Stimulated activated CD4-positive, alpha-beta T cell treated with anti-CD3 and anti-CD28 coated beads, TNF-alpha, amount 100 ng/mL, for 48 hours (primary cell): ENCODE results near the gene GPR146.

Source experiments
- DNase-seq, 3 donors: peaks; one replicate each; pipeline ENCODE4 v3.0.0-alpha.2; 2020; ENCODE audit warnings: low read depth in 3 of 3

Gene GPR146

DNA sequence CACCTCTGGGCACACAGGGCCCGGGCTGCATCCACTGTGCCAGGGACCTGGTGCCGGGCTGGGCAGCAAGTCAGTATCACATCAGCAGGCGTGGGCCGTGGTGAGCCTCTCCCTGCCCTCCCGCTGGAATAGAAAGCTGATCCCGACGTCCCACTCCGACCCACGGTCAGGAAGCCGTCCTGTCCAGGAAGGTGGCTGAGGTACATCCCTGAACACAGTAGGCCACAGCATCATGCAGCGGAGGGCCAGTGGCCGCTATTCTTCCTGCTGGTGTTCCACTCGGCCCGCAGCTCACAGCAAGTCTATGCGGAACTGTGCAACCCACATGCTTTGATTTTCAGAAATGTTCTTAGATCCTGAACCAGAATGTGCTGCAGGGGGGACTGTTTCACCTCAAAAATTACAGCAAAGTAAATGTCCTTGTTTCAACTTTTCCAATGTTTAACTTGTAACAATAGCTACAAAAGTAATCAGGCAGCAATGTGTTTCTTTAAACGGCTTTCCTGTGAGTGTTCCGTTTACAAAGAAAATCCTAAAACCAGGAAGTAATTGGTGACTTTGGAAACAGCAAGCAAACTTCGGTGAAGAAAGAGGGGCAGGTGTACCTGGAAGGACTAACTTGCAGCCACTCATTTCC, 676 bp upstream of the GPR146 start:
- no peak for DNase-seq

DNA sequence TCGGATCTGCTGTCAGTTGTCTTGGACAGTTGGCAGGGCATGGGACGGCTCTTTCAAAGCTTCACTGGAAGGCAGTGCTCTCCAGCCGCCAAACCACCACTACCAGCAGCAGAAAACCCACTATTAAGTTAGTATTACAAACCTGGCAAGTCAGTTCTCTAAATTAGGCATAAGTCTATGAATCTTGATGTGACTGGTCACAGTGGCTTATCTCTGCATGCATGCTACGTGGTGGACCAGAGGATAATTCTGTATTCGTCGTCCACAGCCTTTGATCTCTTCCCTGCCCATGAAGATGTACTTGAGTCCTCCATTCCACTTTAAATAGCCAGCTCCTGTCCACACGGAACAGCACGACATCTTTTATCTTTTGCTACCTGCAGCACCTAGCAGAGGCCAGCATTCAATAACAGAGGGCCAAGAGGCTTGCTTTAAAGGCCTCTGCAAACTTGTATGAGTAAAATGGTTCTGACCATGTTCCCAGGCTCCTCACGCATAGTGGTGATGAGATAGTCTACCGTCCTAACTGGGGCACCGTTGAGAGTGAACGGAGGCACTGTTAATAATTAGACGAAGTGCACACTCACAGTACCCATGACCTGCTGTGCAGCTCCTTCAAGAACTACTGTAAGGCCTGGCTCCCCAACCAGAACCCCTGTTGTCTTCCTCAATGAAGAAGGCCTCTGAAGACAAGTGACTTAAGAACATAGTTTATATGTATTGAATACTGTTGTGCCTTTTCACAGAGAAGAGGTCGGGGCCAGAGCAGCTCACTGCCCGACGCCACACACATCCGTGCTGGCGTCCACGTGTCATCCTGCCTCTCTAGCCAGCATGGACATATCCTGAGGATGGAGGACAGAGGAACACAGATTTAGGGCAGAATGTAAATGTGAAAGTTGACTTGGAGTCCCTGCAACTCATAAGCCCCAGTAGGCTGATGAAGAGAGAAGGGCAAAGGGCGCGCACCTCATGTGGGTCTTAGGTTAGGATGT, 1.0 kb downstream of the GPR146 start:
- DNase-seq: no peak

DNA sequence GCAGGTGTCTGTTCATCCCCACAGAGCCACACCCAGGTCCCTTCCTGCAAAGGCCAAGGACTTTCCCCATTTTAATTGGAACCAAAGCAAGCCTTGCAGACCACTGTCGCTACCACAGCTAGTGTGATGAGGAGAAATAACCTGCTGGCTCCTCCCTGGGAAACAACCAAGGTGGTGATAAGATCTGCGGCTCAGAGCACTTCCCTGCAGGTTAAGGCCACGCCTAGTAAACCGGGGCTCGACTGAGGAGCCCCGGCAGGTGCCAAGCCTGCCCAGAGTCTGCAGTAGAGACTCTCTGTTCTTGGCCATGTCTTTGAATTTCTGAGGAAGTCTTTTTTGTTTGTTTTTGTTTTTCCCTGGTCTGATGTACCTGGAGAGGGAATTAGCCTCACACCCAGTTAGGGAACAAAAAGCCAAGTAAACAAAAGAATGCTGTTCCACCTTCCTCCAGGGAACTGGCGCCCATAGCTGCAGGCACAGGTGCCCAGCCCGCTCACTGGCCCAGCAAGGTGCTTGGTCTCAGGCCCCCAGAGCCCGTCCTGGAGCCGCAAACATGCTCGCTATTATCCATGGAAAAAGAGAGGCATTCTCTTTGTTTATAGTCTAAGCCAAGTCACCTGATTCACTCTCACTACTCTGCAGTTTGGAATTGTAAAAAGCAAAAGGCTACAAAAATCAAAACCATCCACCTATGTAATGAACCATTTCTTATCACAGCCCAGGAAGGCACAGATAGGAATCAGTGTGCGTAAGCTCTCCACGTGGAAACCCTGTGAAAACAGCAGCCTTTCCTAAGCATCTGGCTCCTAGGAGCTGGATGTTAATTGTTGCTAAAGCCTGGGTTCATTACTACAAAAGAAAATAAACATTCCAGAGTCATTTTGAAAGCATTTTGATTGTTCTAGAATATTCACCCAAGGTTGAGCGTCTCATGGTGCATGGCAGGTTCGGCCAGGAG, 2.7 kb downstream of the GPR146 start:
- no peak for DNase-seq

DNA sequence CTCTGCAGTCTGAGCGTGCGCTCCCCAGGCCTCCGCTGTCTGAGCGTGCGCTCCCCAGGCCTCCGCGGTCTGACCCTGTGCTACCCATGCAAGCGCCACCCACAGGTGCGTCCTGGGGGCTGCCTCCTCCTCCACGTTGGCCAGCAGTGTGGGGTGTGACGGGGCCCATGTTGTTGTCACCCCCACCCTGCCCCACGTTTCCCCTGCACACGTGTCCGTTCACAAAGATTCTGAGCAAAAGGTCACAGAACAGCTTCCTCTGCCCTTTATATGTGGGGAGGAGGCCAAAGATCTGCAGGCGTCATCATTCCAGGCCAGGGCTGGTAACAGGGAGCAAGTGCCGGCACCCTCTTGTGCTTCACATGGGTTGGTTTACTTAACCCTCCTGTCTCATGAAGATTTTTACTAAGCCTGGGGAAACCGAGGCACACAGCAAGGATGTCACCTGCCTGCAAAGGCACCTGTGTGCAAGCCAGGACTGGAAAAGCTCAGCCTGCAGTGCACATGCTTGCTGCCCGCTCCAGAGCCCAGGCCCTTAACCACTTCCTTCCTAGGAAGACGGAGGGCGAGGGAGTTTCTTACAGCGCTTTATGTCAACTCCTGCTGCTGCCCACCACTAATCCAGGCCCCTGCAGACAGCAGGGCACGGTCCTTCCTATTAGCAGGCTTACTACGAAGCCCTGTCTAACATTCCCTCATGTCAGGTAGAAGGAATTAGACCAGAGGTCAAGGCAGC, 4.8 kb downstream of the GPR146 start:
- no peak for DNase-seq

DNA sequence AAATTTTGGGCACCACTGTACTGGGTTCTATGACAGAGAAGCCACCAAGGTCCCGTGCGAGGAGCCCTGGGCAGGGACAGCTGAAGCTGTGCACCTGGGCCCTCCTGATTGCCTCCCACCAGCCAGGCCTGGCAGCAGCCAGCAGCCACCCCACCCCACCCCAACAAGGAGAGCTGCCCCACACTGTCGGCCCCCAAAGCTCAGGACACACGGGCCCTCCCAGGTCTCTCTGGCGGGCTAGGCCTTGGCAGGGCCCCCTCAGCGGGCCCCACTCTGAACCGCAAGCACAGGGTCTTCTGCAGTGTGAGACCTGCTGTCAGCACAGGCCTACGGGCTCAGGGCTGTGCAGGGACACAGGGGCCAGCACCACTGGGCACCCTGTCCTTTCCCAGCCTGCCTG, 5.5 kb downstream of the GPR146 start:
- DNase-seq: no peak

DNA sequence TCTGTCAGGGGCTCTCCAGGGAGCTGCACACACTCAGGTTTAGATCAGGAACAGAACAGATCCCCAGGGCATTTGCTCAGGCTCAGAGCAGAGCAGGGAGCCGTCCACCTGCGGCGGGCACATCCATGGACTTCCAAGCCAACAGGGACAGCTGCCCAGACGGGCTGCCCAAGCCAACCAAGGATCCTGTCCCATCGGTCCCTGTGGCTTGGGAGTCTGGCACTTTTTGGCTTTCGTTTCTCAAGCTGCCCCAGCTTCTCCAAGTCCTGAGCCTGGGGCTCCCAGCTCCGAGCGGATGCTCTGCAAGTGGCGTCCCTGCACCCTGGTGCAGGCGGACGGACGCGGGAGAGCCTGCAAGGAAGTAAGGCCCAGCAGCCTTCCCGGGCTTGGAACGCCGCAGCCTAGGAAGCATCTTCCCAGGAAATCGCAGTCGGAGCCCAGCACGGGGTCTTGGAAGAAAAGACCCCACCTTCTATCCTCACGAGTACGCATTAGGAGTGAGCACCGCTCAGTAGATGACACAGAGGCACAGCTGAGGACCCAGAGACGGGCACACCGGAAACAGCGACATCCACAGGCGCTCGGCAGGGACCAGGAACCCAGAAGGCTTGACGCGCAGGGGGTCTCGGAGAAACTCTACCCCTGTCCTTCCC, 6.0 kb downstream of the GPR146 start:
- DNase-seq: no peak

DNA sequence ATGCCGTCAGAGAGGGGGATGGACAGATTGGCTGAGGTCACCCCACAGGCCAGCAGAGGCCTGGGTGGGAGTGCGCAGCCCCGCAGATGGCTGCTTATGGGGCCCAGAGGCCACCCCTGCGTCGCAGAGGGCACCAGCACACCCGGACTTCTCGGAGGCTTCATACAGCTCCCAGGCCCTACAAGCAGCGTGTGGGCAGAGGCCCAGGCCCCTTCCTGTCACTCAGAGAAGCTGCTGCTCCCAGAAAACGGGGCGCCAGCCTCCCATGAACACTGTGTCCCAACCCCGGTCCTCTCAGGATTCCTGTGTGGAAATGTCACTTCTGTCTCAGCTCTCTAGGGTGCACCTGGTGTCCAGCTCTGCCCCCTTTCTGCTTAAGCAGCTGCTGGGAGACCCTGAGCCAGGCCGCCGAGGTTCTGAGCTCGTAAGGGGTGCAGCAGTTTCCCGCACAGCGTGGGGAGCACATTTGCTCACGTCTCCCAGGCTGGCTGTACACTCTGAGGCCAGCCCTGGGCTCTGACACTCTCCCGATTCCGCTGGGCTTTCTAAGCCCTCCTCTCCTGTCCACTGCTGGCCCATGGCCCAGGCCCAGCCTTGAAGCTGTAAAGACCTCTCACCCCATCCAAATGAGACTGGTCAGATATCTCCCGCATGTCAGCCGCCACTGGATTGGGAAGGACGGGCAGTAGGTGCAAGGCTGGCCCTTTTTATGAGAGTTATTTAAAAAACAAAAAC, 6.8 kb downstream of the GPR146 start:
- DNase-seq: no peak

DNA sequence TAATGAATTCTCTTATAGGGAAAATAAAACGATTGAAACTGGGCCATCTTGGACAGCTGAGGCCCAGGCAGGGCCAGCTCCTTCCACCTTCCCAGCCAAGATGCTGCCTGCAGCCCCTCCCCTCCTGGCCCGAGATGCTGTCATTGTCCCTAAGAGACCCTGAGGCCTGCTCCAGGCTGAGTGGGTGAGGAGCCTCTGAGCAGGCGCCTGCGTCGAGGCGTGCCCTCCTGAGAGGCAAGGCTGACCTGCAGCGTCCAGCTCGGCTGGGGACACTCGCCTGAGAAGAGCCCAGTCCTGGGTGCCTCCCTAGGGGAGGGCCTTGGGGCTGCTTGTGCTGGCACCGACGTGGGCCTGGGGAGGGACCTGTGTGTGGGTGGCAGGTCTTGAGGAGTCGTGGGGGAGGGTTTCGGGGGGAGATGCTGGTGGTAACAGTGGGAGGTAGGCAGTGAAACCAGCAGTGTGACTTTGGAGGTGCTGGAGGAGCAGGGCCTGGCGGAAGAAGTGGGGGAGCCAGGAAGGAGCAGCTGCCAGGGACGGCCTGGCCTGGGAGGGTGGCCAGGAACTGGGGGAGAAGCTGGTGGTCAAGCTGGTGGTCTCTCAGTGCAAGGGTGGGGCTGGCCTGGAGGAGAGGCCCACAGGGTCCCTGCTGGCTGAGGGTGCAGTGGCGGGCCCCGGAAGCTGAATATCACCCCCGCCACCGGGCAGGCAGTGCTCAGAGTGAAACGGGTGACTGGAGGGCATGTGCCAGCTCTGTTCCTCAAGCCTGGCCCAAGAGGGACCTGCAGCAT, 7.9 kb downstream of the GPR146 start:
- DNase-seq: no peak

DNA sequence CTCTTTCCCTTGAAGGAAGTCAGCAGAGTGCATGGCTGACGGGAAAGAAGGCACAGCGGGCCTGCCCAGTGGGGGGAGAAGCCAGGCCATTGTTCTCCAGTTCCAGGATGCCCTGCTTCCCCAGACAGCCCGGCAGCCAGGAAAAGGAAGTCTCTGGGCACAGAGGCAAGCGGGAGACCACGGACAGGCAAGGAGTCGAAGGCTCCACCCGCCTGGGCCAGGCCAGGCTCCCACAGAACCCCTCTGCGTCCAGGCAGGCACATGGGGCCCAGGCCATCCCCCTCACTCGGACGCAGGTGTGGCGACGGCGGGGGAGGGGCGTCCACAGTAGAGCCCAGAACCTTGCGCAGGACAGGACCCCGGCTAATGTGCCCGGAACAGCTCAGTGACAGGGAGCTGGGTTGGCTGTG, 8.7 kb downstream of the GPR146 start:
- no peak for DNase-seq

DNA sequence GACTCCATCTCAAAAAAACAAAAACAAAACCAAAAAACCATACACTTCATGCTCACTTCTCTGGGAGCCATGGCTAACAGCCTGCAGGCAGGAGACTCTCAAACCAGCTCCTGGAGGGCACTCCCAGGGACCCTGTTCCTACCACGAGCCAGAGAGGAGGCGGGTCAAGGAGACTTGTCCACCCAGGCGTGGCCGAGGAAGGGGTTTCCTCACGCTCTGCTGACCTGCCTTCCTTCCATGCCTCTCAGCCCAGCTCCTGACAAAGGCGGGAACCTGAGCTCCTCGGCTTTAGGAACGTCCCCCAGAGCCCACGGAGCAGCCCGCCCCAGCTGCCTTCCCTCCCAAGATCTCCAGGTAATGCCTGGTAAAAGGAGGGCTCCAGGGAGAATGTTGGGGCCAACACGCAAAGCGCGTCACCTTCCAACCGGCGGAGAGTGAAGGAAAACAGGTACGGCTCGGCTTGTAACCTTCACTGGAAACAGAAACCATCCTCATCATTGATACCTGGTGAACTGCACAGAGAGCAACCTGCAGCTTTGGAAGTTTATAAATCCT, 9.5 kb downstream of the GPR146 start:
- no peak for DNase-seq

DNA sequence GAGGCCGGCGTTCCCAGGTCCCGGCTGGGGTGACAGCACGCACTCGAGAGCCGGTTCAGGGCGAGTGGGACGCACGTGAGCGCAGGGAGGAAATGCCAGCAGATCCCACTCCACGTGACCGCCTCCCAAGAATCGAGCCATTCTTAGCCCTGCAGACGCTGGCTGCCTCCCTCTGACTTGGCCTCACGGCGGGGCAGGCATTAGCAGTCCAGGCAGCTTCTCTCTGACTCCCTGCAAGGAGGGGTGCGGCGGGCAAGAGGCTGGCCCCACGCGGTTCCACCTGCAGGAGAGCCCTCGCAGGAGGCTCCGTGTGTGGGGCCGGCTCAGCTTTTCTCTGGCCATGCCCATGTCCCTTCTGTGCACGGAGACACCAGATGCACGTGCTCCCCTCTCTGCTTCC, 10.1 kb downstream of the GPR146 start:
- DNase-seq: no peak

DNA sequence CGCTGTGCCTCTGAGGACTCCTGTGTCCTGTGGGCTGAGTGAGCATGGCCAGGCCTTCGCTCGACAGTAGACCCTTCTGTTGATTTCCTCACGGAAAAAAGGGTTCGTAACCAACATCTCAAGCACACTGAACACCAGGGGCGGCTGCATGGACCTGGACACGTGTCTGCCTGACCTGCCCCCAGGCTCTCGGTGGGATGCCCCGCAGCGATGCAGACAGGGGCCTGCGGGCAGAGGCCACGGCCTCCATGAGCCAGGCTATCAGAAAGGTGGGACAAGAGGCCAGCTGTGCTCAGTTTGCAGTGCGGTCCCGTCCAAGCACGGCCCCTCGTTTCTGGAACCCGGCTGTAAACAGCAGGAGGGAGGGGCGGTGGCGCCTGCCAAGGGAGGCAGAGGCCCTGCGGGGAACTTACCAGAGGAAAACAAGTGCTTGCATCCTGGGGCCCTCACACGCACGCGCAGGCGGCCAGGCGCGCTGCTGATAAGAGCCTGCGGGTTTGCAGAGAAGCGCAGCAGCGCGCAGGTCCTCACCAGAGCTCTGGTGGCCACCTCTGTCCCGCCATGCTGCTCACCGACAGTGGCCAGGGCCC, 10.6 kb downstream of the GPR146 start:
- DNase-seq: peak in 1 of 3 donors; percentile 18

DNA sequence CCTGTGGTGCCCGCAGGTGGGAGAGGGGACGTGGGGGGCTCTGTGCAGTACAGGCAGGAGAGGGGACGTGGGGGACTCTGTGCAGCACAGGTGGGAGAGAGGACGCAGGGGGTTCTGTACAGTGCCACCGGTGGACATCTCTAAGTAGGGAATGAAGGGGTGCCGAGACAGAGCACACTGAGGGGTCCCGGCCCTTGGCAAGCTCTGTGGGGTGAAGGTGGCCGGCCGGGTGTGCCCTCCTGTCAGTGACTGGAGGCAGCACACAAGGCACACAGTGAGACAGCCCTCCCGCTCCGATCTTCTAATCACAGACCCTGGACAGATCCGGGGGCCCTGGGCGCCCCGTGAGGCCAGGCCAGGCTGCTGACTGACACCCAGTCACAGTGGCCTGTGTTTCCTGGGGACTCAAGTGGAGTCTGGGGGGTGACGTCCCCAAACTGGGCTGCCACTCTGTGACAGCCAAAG, 11.2 kb downstream of the GPR146 start:
- no peak for DNase-seq

DNA sequence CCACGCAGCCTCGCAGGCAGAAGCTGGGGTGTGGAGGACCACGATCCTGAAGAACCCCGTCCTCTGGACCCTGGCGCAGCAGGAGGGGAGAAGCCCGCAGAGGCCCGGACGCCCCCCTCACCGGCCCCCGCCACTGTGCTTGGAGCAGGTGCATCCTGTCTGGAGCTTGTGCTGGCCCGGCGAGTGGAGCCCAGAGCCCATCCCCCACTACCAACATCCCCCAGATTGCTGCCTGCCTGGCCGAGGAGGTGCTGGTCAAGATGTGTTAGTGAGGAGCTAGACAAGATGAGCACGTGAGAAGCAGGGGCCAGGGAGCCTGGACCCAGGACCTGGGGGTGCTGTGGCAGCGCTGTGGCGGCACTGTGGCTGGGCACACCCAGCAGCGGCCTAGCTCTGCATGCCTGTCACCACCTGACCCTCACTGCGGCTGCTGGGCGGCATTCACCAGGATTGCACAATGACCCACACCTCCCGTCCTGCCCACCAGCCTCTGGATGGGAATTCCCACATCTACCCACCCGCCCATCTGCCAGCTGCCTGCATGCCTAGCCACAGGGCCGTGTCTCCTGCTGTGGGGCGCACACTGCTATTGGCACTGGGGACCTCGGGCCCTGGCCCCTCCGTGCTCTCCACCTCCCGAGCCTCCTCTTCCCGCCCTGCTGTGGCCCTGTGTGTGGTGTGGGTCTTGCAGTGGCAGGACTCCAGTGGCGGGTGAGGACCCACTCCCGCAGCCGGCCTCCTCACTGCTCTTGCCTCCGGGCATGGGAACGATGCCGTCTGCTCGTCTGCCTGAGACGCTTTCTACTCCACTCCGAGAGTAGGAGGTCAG, 11.8 kb downstream of the GPR146 start:
- no peak for DNase-seq

DNA sequence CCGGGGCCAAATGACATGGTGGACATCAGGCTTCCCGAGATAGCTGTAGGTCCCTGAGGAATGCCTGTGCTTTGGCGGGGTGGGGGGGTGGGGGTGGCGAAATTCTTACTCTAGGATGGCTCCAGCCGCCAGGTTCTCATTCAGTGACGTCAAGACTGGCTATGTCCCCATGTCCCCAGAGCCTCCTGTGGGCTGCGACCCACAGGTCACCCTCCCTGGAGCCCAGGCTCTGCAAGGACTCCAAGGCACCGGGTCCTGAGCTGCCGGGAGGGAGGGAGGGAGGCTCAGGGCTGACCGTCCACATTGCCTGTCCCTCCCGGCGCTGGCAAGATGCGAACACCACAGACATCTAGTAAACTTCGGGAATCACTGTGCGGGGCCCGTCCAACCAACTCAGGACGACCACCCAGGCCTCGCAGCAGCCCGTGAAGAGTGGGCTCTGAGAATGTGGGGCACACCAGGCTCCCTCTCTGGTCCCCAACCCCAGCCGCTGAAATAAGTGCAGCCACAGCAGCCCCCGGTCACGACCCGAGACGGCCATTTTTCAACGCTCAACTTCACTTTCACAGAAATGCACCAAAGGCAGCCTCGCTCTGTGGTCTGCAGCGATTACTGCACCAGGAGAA, 12.6 kb downstream of the GPR146 start:
- DNase-seq: no peak

DNA sequence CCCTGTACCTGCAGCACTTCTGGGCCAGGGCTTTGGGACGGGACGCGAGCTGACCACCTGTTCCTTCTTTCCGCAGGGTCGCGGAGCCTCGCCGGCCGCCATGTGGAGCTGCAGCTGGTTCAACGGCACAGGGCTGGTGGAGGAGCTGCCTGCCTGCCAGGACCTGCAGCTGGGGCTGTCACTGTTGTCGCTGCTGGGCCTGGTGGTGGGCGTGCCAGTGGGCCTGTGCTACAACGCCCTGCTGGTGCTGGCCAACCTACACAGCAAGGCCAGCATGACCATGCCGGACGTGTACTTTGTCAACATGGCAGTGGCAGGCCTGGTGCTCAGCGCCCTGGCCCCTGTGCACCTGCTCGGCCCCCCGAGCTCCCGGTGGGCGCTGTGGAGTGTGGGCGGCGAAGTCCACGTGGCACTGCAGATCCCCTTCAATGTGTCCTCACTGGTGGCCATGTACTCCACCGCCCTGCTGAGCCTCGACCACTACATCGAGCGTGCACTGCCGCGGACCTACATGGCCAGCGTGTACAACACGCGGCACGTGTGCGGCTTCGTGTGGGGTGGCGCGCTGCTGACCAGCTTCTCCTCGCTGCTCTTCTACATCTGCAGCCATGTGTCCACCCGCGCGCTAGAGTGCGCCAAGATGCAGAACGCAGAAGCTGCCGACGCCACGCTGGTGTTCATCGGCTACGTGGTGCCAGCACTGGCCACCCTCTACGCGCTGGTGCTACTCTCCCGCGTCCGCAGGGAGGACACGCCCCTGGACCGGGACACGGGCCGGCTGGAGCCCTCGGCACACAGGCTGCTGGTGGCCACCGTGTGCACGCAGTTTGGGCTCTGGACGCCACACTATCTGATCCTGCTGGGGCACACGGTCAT, 13.3 kb downstream of the GPR146 start:
- DNase-seq: no peak
